Epithelial cell of prostate (primary cell): ENCODE measurements around the gene TULP4.
"Not testable (repeated sequence)": the region's sequence is repeated elsewhere in the genome, so short reads cannot be mapped to it uniquely, and the experiment has no call there.

Source experiments
- DNase-seq: peaks from one replicate; pipeline ENCODE4 v3.0.0-alpha.2; 2011; ENCODE audit warnings: low read depth, low spot score
- H3K27ac ChIP-seq: fragments of 450-650 bp; 2 replicates; pipeline ENCODE4 v1.5.1; 2017; ENCODE audit warnings: mild to moderate bottlenecking

TULP4 gene

GRCh38 chr6:158457131-158457530 lies 144.9 kb downstream of the TULP4 start:
- no peak for DNase-seq

DNA sequence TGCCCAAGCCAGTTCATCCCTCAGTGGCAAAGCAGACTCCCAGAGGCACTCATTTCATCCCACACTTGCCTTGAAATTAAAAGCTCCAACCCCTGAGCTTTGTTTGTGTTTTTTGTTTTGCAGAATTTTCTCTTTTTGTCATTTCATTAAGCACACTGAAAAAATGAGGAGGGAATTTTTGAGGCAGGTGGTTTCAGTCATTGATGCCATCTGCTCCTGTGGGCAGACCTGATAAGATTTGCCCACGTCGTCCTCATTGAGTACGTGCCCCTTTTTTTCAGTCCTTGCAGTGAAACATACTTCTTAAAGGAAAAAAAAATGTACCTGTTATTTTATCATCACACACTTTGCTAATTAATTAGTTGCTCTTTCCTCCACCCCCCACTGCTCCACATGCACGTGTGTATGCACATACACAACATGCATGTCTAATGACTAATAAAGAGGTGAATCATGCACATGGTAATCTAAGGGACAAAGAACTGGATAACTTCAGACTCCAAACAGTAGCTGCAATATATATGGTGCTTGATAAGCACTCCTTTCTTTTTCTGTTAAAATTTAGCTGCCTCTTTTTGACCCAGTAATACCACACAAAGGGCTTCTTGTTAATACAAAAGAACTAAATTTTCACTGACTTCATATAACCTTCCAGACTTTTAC lies 145.5 kb downstream of the TULP4 start:
- no peak for DNase-seq

More at GRCh38 chr6:158457131-158457530, 144.9 kb downstream of the TULP4 start:
- H3K27ac ChIP-seq, result no peak overlapping the region

GRCh38 chr6:158459726-158460125 lies 147.5 kb downstream of the TULP4 start:
- no peak for DNase-seq
- H3K27ac ChIP-seq, result no peak overlapping the region

More for the DNA sequence above, 145.5 kb downstream of the TULP4 start:
- no peak overlapping the region for H3K27ac ChIP-seq

GRCh38 chr6:158460602-158461169 lies 148.4 kb downstream of the TULP4 start:
- peak overlapping the region; percentile 16 for H3K27ac ChIP-seq
- DNase-seq, result peak; percentile 59

GRCh38 chr6:158461954-158462353 lies 149.7 kb downstream of the TULP4 start:
- no peak for DNase-seq
- no peak overlapping the region for H3K27ac ChIP-seq

DNA sequence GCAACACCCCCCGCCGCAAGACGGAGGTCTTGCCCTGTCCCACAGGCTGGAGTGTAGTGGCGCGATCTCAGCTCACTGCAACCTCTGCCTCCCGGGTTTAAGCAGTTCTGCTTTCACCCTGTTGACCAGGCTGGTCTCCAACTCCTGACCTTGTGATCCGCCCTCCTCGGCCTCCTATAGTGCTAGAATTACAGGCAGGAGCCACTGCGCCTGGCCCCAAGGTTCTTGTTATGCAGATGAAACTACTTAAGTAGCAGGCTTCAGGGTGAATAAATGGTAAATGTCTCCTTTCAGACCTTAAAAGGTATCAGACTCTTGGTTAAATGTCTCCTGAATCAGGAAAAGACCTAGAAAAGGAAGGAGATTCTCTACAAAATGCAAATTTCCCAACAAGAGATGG lies 152.2 kb downstream of the TULP4 start:
- DNase-seq, result no peak
- no peak overlapping the region for H3K27ac ChIP-seq

GRCh38 chr6:158465257-158465656 lies 153.0 kb downstream of the TULP4 start:
- DNase-seq, result no peak
- H3K27ac ChIP-seq, result no peak overlapping the region

DNA sequence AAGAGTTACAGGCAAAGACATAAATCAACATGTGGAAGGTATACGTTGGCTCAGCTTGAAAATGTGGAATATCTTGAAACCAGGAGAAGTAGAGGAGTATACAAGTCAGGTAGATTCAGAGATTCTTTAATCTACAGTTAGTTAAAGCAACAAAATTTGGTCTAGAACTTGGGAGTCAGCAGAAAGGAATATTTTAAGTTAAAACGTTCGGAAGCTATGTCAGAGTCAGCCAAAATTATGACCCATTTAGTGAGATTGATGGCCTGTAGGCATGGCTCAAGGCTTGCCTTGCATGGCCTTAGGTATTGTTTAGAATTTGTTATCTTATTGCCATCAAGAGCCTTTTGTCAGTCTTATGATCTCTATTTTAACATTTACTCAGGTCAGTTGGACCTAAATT lies 153.5 kb downstream of the TULP4 start:
- H3K27ac ChIP-seq, result no peak overlapping the region

GRCh38 chr6:158467923-158468322 lies 155.7 kb downstream of the TULP4 start:
- DNase-seq, result no peak
- H3K27ac ChIP-seq, result no peak overlapping the region

More for the DNA sequence above, 153.5 kb downstream of the TULP4 start:
- DNase-seq, result no peak

- no peak for DNase-seq
- H3K27ac ChIP-seq, result no peak overlapping the region
Measured at GRCh38 chr6:158468666-158469065, 156.4 kb downstream of the TULP4 start.

- H3K27ac ChIP-seq, DNase-seq: not testable (repeated sequence)
Measured at GRCh38 chr6:158470023-158470422, 157.8 kb downstream of the TULP4 start.

DNA sequence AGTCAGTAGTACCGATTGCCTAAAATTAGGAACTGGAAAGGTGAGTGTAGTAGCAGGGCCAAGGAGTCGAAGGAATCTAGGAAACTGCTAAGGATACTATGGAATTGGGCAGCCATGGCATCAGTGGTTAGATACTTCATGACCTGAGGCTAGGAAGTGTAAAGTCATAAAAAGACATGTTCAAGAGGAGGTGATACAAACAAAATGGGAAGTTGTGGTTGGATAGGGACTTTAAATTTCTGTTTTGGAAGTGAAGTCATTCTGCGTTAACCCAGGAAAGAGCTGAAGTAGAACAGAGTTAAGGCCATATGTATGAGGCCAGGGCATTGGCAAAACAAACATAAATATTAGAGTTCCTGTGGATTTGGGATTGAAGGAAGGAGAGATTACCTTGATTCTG lies 159.1 kb downstream of the TULP4 start:
- no peak for DNase-seq
- no peak overlapping the region for H3K27ac ChIP-seq

GRCh38 chr6:158472447-158472846 lies 160.2 kb downstream of the TULP4 start:
- H3K27ac ChIP-seq, result no peak overlapping the region

GRCh38 chr6:158474961-158475343 lies 162.7 kb downstream of the TULP4 start:
- DNase-seq, result no peak
- H3K27ac ChIP-seq, result peak overlapping the region; percentile 39

More at GRCh38 chr6:158472447-158472846, 160.2 kb downstream of the TULP4 start:
- no peak for DNase-seq

DNA sequence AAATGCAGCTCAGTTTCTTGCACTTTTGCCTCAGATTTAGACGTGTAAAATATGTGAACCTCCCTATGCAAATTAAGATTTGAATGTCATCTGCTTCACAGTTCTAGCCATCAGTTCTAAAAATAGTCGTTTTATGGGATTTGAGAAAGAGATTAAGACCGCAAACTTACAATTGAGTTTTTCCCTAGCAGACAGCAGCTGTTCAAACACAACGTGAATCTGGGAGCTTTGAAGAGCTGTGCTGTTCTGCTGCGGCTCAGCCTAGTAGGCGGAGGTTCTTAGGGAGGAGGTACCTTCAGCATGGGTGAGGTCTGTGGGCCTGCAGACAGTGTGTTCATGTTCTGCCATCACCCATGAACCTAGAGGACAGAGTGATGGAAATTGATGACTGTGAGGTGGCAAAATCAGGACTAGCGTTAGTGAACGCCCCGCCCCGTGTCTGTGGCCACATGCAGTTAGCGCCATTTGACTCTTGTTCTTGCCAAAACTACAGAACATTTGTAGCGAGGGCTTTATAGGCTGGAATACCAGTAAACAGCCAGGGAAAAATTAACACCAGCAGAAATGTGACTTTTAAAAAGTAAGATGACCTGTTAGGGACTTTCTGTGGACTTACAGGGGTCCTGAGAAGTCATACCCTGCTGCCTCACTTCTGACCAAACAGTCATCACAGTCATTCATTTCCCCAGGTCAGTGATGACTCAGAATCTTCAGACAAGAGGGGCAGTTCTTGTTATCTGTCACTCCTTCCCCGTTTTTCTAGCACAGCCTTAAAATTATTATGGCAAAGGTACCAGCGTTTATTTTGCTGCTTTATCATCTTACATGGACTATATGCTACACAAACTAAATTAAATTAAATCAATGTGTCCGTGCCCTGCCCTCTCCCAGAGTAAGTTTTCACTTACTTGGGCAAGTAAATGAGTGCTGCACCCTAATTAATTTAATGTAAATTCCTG lies 163.4 kb downstream of the TULP4 start:
- peak overlapping the region; percentile 39 for H3K27ac ChIP-seq
- DNase-seq, result no peak

DNA sequence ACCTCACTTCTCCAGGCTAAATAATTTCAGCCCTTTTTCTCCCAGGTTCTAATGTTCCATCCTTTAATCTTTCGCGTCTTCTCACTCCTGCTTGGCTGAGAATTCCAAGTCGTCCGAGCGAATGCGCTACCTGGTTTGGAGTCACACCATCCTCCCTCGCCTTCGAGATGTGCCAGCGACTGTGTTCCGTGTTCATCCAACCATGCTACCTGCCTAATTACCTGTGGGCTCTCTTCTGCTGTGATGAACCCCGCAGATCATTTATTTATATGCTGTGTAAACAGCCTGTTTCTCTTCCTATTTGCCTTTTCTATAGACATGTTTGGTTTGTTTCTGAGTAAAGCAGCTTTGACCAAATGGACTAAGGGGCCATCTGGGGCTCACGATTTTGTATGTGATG lies 164.1 kb downstream of the TULP4 start:
- DNase-seq, result no peak
- H3K27ac ChIP-seq, result no peak overlapping the region

DNA sequence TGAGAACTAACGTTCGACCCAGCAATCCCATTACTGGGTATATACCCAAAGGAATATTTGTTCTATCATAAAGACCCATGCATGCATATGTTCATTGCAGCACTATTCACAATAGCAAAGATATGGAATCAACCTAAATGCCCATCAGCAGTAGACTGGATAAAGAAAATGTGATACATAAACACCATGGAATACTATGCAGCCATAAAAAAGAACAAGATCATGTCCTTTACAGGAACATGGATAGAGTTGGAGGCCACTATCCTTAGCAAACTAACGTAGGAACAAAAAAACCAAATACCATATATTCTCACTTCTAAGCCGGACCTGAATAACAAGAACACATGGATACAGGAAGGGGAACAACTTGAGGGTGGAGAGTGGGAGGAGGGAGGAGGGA lies 165.5 kb downstream of the TULP4 start:
- H3K27ac ChIP-seq, DNase-seq: not testable (repeated sequence)

DNA sequence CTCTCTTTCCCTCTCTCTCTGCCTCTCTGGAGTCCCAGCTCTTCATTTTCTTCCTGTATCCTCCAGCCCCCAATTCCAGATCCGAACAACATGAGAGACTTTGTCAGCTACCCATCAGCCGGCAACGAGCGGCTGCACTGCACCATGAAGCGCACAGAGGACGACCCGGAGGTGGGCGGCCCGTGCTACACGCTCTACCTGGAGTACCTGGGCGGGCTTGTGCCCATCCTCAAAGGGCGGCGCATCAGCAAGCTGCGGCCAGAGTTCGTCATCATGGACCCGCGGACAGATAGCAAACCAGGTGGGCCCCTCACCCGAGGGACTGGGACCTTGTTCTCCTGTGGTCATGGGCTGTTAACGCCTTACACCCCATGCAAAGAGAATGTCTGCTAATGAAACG lies 168.7 kb downstream of the TULP4 start:
- H3K27ac ChIP-seq, result no peak overlapping the region
- no peak for DNase-seq

GRCh38 chr6:158481690-158482473 lies 169.6 kb downstream of the TULP4 start:
- DNase-seq, result peak; percentile 63

GRCh38 chr6:158485431-158485830 lies 173.2 kb downstream of the TULP4 start:
- H3K27ac ChIP-seq, result no peak overlapping the region

More at GRCh38 chr6:158481690-158482473, 169.6 kb downstream of the TULP4 start:
- H3K27ac ChIP-seq, result peak overlapping the region; percentile 35

More at GRCh38 chr6:158485431-158485830, 173.2 kb downstream of the TULP4 start:
- DNase-seq, result no peak
